ENCODE measurements around the gene WDR46. TPM values are rescaled to one million over a fixed set of nuclear protein-coding genes. Genes with fewer than 3 reads are reported as not detected.

WDR46 gene
- total and polyA plus RNA-seq, 10 of the 15 experiments (the other 5 are each of a cell fraction or from before 2014, with no cell fraction given), result 10.1 to 147 (median 86.0) TPM

GRCh38 chr6:33288921-33289783 lies at the start of gene WDR46, which contains the start of gene PFDN6 (continued):
- TF ChIP-seq BCLAF1 (IDR thresholded peaks at IDR 0.05), result no peak
- peak; percentile 99 for TF ChIP-seq ZBTB40 (IDR thresholded peaks at IDR 0.05; ENCODE audit: borderline replicate concordance)
- TF ChIP-seq PML (IDR thresholded peaks at IDR 0.05; ENCODE audit: low read length), result peak; percentile 50; the same call in 1 of the 2 replicates
- peak; percentile 84 for TF ChIP-seq RELB (IDR thresholded peaks at IDR 0.05; ENCODE audit: low read depth)
- no peak for TF ChIP-seq ATF2 (IDR thresholded peaks at IDR 0.05; ENCODE audit: low read length)
- TF ChIP-seq FOXK2 (IDR thresholded peaks at IDR 0.05), result peak; percentile 91
- TF ChIP-seq BCL11A (IDR thresholded peaks at IDR 0.05; ENCODE audit: low read depth, low read length), result no peak
- no peak for TF ChIP-seq REST (IDR thresholded peaks at IDR 0.05; ENCODE audit: low read depth, low read length)
- peak; percentile 60 for TF ChIP-seq E4F1 (IDR thresholded peaks at IDR 0.05; ENCODE audit: borderline replicate concordance, partially characterized antibody)
- TF ChIP-seq EGR1 (IDR thresholded peaks at IDR 0.05; ENCODE audit: borderline replicate concordance in 1 of 2, low read depth in 2 of 2, low read length in 2 of 2), result no peak
- TF ChIP-seq IRF4 (IDR thresholded peaks at IDR 0.05; ENCODE audit: low read depth, low read length), result no peak

Measured in GM12878 (cell line).